Midbrain (tissue), 1 donor: ENCODE data around the gene ENKD1.

Source experiments
- DNase-seq: peaks from one replicate; lab custom pipeline; 2025; lab: John Stamatoyannopoulos, UW

The ENKD1 gene

GRCh38 chr16:67649494-67649931 lies 17.0 kb downstream of the ENKD1 start:
- DNase-seq, result no peak

DNA sequence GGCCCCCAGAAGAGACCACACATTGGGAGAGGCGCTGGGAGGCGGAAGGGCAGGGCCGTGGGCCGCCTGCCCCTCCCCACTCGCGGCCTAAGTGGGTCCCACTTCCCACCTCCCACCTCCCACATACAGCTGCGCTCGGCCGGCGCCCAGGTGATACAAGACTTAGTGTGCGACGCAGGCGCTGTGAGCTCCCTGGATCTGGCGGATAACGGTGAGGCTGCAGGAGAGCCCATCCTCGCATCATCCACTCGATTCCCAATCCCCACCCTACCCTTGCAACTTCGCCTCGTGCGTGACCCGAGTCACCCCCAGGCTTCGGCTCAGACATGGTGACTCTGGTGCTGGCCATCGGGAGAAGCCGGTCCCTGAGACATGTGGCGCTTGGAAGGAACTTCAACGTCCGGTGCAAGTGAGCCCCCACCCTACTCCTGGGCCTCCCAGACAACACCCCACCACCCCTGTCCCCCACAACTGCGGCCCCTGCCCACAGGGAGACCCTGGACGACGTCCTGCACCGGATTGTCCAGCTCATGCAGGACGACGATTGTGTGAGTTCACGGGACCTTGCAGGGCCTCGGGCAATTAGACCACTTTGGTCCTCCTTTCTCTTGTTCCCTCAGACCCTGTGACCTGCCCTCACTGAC lies 17.7 kb downstream of the ENKD1 start:
- no peak for DNase-seq

- no peak for DNase-seq
Observed at GRCh38 chr16:67648088-67648763, 18.3 kb downstream of the ENKD1 start.

DNA sequence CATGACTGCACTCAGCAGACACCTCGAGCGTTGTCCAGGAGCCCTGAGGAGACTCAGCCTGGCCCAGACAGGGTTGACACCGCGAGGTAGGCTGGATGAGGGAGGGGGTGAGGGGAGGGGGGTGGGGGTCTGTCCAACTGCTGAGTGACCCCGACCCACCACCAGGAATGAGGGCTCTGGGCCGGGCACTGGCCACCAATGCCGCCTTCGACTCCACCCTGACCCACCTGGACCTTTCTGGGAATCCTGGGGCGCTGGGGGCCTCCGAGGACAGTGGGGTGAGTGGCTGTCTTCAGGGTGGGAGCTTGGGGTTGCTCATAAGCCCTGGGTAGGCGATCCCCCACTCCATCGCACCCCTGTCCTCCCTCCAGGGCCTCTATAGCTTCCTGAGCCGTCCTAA lies 18.9 kb downstream of the ENKD1 start:
- DNase-seq, result no peak

DNA sequence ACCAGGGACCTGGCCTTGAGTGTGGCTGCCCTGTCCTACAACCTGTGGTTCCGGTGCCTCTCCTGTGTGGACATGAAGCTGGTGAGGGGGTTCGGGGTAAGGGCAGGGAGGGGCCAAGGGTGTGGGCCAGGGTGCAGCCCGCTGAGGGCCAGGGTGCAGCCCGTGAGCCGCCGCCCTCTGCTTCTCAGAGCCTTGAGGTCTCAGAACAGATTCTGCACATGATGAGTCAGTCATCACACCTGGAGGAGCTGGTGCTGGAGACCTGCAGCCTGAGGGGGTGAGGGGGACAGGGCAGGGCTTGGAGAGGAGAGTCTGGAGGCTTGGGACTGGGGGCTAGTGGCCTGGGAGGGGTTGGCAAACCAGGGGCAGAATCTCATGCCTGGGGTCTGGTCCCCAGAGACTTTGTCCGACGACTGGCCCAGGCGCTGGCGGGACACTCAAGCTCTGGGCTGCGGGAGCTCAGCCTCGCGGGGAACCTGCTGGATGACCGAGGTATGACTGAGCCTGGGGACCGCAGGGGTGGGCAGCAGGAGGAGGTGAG lies 19.4 kb downstream of the ENKD1 start:
- DNase-seq, result no peak

- DNase-seq, result no peak
Observed at GRCh38 chr16:67645397-67646121, 21.0 kb downstream of the ENKD1 start.

GRCh38 chr16:67644038-67644437 lies 22.5 kb downstream of the ENKD1 start:
- DNase-seq, result no peak

- DNase-seq, result peak; percentile 83
Observed at GRCh38 chr16:67641779-67642708, 24.5 kb downstream of the ENKD1 start.

- no peak for DNase-seq
Observed at GRCh38 chr16:67637625-67638024, 28.9 kb downstream of the ENKD1 start.

GRCh38 chr16:67636713-67637112 lies 29.8 kb downstream of the ENKD1 start:
- DNase-seq, result no peak

DNA sequence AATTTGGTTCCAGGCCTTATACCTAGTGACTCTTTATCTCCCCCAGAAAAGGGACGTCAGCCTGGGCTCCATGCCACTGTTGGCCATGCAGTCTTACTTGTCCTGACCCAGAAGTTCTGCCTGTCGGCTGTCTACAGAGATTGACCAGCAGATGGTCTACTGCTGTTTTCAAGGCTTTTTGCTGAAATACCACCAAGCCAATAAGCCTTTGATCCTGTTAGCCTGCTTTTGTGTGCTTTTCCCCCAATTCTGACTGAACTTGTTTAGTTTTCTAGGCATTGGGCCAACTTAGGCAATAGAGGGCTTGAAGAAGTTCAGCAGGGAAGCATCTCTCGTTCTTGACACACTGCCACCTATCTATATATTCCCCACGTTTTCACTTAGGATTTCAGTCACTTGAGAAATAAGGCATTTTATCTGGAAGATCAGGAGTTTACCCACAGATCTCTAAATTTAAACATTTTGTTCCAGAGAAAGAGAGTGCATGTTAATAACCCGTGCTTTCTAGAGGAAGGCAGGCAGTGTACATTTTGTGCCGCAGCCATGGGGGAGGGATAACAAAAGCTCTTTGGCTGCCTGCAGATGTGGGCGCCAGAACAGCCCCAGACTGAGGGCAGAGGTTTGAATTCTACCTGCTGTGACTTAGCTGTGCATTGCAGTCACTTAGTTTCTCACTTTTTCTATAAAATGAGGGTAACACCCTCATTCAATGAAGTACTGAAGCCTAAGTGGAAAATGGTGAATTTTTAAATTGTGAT lies 34.0 kb downstream of the ENKD1 start:
- peak; percentile 58 for DNase-seq

- DNase-seq, result no peak
Observed at GRCh38 chr16:67628216-67628615, 38.3 kb downstream of the ENKD1 start.

- DNase-seq, result no peak
Observed at GRCh38 chr16:67613808-67614207, 52.7 kb downstream of the ENKD1 start.
